ENCODE measurements around the gene PPIP5K1.

DNA sequence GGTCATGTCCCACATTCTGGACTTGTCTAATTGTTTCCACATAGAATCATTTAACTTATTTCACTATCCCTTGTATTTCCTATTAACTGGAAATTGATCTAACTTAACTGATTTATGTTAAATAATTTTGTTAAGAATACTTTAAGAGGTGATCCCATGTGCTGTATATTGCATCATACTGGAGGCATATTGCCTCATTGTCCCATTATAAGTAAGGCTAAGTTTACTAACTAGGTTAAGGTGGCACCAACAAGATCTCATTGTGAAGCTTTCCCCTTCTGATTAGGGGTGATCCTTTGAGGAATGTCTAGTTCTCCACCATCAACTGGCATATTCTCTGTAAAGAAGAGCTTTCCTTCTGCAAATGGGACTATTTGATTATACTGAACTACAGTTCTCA, 48.2 kb downstream of the PPIP5K1 start:
- TF ChIP-seq, protein P1, sequence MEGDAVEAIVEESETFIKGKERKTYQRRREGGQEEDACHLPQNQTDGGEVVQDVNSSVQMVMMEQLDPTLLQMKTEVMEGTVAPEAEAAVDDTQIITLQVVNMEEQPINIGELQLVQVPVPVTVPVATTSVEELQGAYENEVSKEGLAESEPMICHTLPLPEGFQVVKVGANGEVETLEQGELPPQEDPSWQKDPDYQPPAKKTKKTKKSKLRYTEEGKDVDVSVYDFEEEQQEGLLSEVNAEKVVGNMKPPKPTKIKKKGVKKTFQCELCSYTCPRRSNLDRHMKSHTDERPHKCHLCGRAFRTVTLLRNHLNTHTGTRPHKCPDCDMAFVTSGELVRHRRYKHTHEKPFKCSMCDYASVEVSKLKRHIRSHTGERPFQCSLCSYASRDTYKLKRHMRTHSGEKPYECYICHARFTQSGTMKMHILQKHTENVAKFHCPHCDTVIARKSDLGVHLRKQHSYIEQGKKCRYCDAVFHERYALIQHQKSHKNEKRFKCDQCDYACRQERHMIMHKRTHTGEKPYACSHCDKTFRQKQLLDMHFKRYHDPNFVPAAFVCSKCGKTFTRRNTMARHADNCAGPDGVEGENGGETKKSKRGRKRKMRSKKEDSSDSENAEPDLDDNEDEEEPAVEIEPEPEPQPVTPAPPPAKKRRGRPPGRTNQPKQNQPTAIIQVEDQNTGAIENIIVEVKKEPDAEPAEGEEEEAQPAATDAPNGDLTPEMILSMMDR (IDR thresholded peaks at IDR 0.05) = no peak
- no peak for TF ChIP-seq POLR2A (IDR thresholded peaks at IDR 0.05)
